ENCODE data around the gene CA12. TPM values are rescaled to one million over a fixed set of nuclear protein-coding genes. Genes with fewer than 3 reads are reported as not detected.

CA12 gene
- total and polyA plus RNA-seq, 2 of the 8 experiments (the other 6 are each of a cell fraction or from before 2014, with no cell fraction given) = 4.7 to 4.9 TPM

GRCh38 chr15:63352808-63353207 is 28.8 kb downstream of the CA12 start:
- H3K56ac ChIP-seq (replicated peaks; ENCODE audit: insufficient read length, low read depth, low read length) = no peak overlapping the region
- H2AFZ ChIP-seq (ENCODE audit: low read length) = no peak overlapping the region
- no peaks in the 10 kb centered on the region for H3K79me2 ChIP-seq (ENCODE audit: control insufficient read depth in 1 of 2, insufficient read depth in 2 of 2, low read length in 2 of 2)
- H4K5ac ChIP-seq (ENCODE audit: insufficient read length, low read depth, low read length) = no peak overlapping the region
- no peak overlapping the region for H4K91ac ChIP-seq (replicated peaks; ENCODE audit: insufficient read length, low read length)
- no peak overlapping the region for H3K14ac ChIP-seq (ENCODE audit: insufficient read length)
- no peak overlapping the region for H2BK20ac ChIP-seq (ENCODE audit: low read length)
- H2BK120ac ChIP-seq (replicated peaks; ENCODE audit: low read depth, low read length) = no peak overlapping the region
- H3K79me1 ChIP-seq (ENCODE audit: low read depth, low read length) = no peaks in the 10 kb centered on the region
- H3K36me3 ChIP-seq (ENCODE audit: control insufficient read depth in 2 of 4, insufficient read depth in 4 of 4, low read length in 3 of 4) = no peaks in the 10 kb centered on the region
- H3K23ac ChIP-seq (ENCODE audit: insufficient read length) = no peak overlapping the region
- no peaks in the 10 kb centered on the region for H3K4me1 ChIP-seq (replicated peaks in 1 of 4; ENCODE audit: control insufficient read depth in 3 of 4, insufficient read depth in 4 of 4, low read length in 3 of 4)
- H2BK5ac ChIP-seq (ENCODE audit: low read depth, low read length) = no peak overlapping the region
- H4K20me1 ChIP-seq (replicated peaks in 1 of 2; ENCODE audit: control insufficient read depth in 1 of 2, insufficient read depth in 2 of 2, low read length in 2 of 2) = no peaks in the 10 kb centered on the region
- FAIRE-seq = no peak
- CTCF ChIA-PET (ENCODE audit: partially characterized antibody) = interaction anchor here (0.7 to 2.1 kb wide), 5 partner anchors 9 to 135 kb away, joined by 3 to 4 read pairs (median 3); no protein-coding TSS in a partner anchor
- no peak overlapping the region for H3K27ac ChIP-seq (ENCODE audit: low read depth, low read length)
- WGBS, 2 experiments (ENCODE audit: extremely low coverage in 1 of 2, insufficient coverage in 1 of 2, insufficient read length in 1 of 2, insufficient replicate concordance in 2 of 2, low coverage in 1 of 2, low lambda C conversion rate in 2 of 2, missing lambda C conversion rate in 1 of 2) = 88% methylated on average over 4 of the region's 4 CpGs; no CpG with 5 or more reads in 1 of the 2 experiments
- no peak overlapping the region for H3K18ac ChIP-seq (ENCODE audit: extremely low read depth, low read length)
- POLR2A ChIA-PET (ENCODE audit: partially characterized antibody) = interaction anchor here (0.8 kb wide), 1 partner anchor 13 kb away, joined by 3 read pairs; no protein-coding TSS in a partner anchor
- no peak overlapping the region for H3K4me2 ChIP-seq (ENCODE audit: insufficient read depth in 1 of 2, low read depth in 2 of 2, low read length in 2 of 2)
- no peak overlapping the region for H4K8ac ChIP-seq (ENCODE audit: extremely low read depth, insufficient read depth, low read length)
- H3K9ac ChIP-seq (replicated peaks in 1 of 4; ENCODE audit: extremely low read depth in 1 of 4, low read depth in 3 of 4, low read length in 3 of 4) = no peak overlapping the region
- H2BK15ac ChIP-seq (ENCODE audit: low read length) = no peak overlapping the region
- no peak overlapping the region for H2AK5ac ChIP-seq (ENCODE audit: low read depth, low read length)
- H3K23me2 ChIP-seq (ENCODE audit: low read depth, low read length) = no peaks in the 10 kb centered on the region
- H3K9me3 ChIP-seq (ENCODE audit: insufficient read depth in 2 of 2, low read depth in 1 of 2, low read length in 1 of 2) = no peaks in the 10 kb centered on the region
- no peak overlapping the region for H3K4ac ChIP-seq (replicated peaks; ENCODE audit: insufficient read length, low read depth, low read length)
- no peak overlapping the region for H2BK12ac ChIP-seq (ENCODE audit: low read depth, low read length)
- no peak for DNase-seq (ENCODE audit: low read depth in 1 of 2, low spot score in 2 of 2)
- H3K4me3 ChIP-seq (ENCODE audit: extremely low read depth in 1 of 4, insufficient read depth in 2 of 4, low read depth in 3 of 4, low read length in 4 of 4) = no peak overlapping the region
- no peaks in the 10 kb centered on the region for H3K27me3 ChIP-seq (replicated peaks in 1 of 4; ENCODE audit: control insufficient read depth in 3 of 4, extremely low read depth in 1 of 4, insufficient read depth in 3 of 4, low read length in 3 of 4)
- no peak for TF ChIP-seq RAD21 (IDR thresholded peaks at IDR 0.05 in 1 of 2, conservative IDR thresholded peaks at IDR 0.05 in 1 of 2; ENCODE audit: low read depth in 2 of 2, low read length in 2 of 2)
- no peak for TF ChIP-seq SIRT6 (IDR thresholded peaks at IDR 0.05; ENCODE audit: low read length)
- TF ChIP-seq CREB1 (IDR thresholded peaks at IDR 0.05) = no peak
- TF ChIP-seq SIX5 (IDR thresholded peaks at IDR 0.05; ENCODE audit: low read depth, low read length) = no peak
- no peak for TF ChIP-seq KDM4A (IDR thresholded peaks at IDR 0.05; ENCODE audit: low read depth, low read length, severe bottlenecking)
